ENCODE measurements around the gene PLA2G2A. TPM values are rescaled to one million over a fixed set of nuclear protein-coding genes. Genes with fewer than 3 reads are reported as not detected.

PLA2G2A gene
- total and polyA plus RNA-seq, 9 of the 15 experiments (the other 6 are each of a cell fraction or from before 2014, with no cell fraction given) = not detected

GRCh38 chr1:20008391-20008841 is 29.0 kb upstream of the PLA2G2A start:
- CTCF ChIA-PET (ENCODE audit: low intra/inter-chr PET ratio) = no interaction called here
- BruUV-seq (replicated peaks) = no TSS peak
- peak; percentile 26; the same call in 1 of the 2 replicates for TF ChIP-seq RNF2 (IDR thresholded peaks at IDR 0.05)
- TF ChIP-seq PKNOX1 (IDR thresholded peaks at IDR 0.05) = peak; percentile 90
- TF ChIP-seq CSDE1 (IDR thresholded peaks at IDR 0.05) = peak in 1 of 2 experiments; percentile 94; a peak in 2 of 4 replicates
- peak; percentile 88 for TF ChIP-seq NEUROD1 (IDR thresholded peaks at IDR 0.05; ENCODE audit: borderline replicate concordance, low read depth, low read length, partially characterized antibody)
- TF ChIP-seq STAT5A (IDR thresholded peaks at IDR 0.05; ENCODE audit: borderline replicate concordance, low read length) = peak; percentile 66; the same call in 1 of the 2 replicates
- TF ChIP-seq RREB1 (CRISPR knock-in tag; IDR thresholded peaks at IDR 0.05) = peak; percentile 96
- TF ChIP-seq ARID3A (IDR thresholded peaks at IDR 0.05; ENCODE audit: borderline replicate concordance, low read depth, low read length) = peak; percentile 70; the same call in 1 of the 2 replicates
- no peak for TF ChIP-seq ZEB2 (IDR thresholded peaks at IDR 0.05)
- peak; percentile 95 for TF ChIP-seq CTBP1 (IDR thresholded peaks at IDR 0.05; ENCODE audit: borderline replicate concordance)
- peak; percentile 43; the same call in 1 of the 2 replicates for TF ChIP-seq BHLHE40 (IDR thresholded peaks at IDR 0.05; ENCODE audit: low read length)
- peak; percentile 99 for TF ChIP-seq RFX1 (IDR thresholded peaks at IDR 0.05)
- no peak for TF ChIP-seq MBD2 (IDR thresholded peaks at IDR 0.05; ENCODE audit: borderline replicate concordance, low read depth)
- TF ChIP-seq MYNN (IDR thresholded peaks at IDR 0.05) = peak; percentile 91
- TF ChIP-seq MYNN (CRISPR knock-in tag; IDR thresholded peaks at IDR 0.05) = peak; percentile 51; the same call in 1 of the 2 replicates
- no peak for TF ChIP-seq SMAD4 (CRISPR knock-in tag; conservative IDR thresholded peaks at IDR 0.05)
- 0 out of 2 replicates have a peak, but pooled peaks have one; percentile 39 for TF ChIP-seq BACH1 (tag; IDR thresholded peaks at IDR 0.05)
- TF ChIP-seq ZNF121 (CRISPR knock-in tag; conservative IDR thresholded peaks at IDR 0.05) = no peak

More at GRCh38 chr1:20008391-20008841, 29.0 kb upstream of the PLA2G2A start:
- in situ Hi-C loops (cut with MboI) = no loop called here
- DNase-seq (ENCODE audit: extremely low read depth in 1 of 4, low spot score in 3 of 4) (peak; percentile 39 to 77 (median 54)), FAIRE-seq (peak; percentile 86), ATAC-seq (peak; percentile 89)
- H3K4me2 ChIP-seq (ENCODE audit: insufficient read depth, low read length) = peak overlapping the region; percentile 3; the same call in 1 of the 2 replicates
- peaks cover 0 to 13% of the 10 kb centered on the region in 2 experiments; a peak in 4 of 5 replicates for H3K4me1 ChIP-seq (replicated peaks in 1 of 2; ENCODE audit: control insufficient read depth in 2 of 2, insufficient read depth in 2 of 2, low read length in 2 of 2)
- H3K27ac ChIP-seq (ENCODE audit: extremely low read depth, low read depth, low read length) = no peak overlapping the region
- H3K9ac ChIP-seq (ENCODE audit: insufficient read depth in 1 of 2, low read depth in 2 of 2, low read length in 2 of 2) = no peak overlapping the region
- POLR2A ChIA-PET = interaction anchor here (0.6 kb wide), 1 partner anchor 56 kb away, joined by 5 read pairs; no protein-coding TSS in a partner anchor
- WGBS (ENCODE audit: insufficient coverage, low coverage, missing lambda C conversion rate) = 3% methylated on average over 2 of the region's 2 CpGs
- no peaks in the 10 kb centered on the region for H3K79me2 ChIP-seq (ENCODE audit: control insufficient read depth, insufficient read depth, low read length)
- intact Hi-C loops (cut with micrococcal nuclease) = no loop called here
- no peaks in the 10 kb centered on the region for H3K9me3 ChIP-seq (replicated peaks; ENCODE audit: control insufficient read depth, insufficient read depth, low read depth, low read length)
- no peaks in the 10 kb centered on the region for H4K20me1 ChIP-seq (replicated peaks; ENCODE audit: control insufficient read depth, insufficient read depth, low read length)
- peak overlapping the region; percentile 51 for H2AFZ ChIP-seq (ENCODE audit: low read depth, low read length)
- H3K27me3 ChIP-seq (ENCODE audit: control insufficient read depth in 2 of 2, insufficient read depth in 2 of 2, low read length in 2 of 2) = no peaks in the 10 kb centered on the region
- no peak overlapping the region for H3K4me3 ChIP-seq
- H3K9me1 ChIP-seq (ENCODE audit: control insufficient read depth, insufficient read depth, low read length) = no peaks in the 10 kb centered on the region
- no peaks in the 10 kb centered on the region for H3K36me3 ChIP-seq (ENCODE audit: control insufficient read depth, insufficient read depth, low read length)
